Measurements from ENCODE around the gene PPP1R15B.

GRCh38 chr1:204443260-204443619, 31.6 kb upstream of the PPP1R15B start:
- no peak for TF ChIP-seq POLR2A (IDR thresholded peaks at IDR 0.05)
- TF ChIP-seq, protein P1, sequence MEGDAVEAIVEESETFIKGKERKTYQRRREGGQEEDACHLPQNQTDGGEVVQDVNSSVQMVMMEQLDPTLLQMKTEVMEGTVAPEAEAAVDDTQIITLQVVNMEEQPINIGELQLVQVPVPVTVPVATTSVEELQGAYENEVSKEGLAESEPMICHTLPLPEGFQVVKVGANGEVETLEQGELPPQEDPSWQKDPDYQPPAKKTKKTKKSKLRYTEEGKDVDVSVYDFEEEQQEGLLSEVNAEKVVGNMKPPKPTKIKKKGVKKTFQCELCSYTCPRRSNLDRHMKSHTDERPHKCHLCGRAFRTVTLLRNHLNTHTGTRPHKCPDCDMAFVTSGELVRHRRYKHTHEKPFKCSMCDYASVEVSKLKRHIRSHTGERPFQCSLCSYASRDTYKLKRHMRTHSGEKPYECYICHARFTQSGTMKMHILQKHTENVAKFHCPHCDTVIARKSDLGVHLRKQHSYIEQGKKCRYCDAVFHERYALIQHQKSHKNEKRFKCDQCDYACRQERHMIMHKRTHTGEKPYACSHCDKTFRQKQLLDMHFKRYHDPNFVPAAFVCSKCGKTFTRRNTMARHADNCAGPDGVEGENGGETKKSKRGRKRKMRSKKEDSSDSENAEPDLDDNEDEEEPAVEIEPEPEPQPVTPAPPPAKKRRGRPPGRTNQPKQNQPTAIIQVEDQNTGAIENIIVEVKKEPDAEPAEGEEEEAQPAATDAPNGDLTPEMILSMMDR (IDR thresholded peaks at IDR 0.05) = no peak
